GM19099 (cell line): ENCODE measurements around the gene INPP5B.
A peak's percentile ranks its signal among the peaks of the same experiment; 100 is the strongest.

ENCODE experiments used
- POLR2A ChIP-seq: IDR thresholded peaks from 3 replicates; pipeline ENCODE4 v1.6.1; 2011; ENCODE audit warnings: low read depth; ENCODE audit not compliant: insufficient read length; ENCODE audit errors: extremely low read depth

Gene INPP5B

DNA sequence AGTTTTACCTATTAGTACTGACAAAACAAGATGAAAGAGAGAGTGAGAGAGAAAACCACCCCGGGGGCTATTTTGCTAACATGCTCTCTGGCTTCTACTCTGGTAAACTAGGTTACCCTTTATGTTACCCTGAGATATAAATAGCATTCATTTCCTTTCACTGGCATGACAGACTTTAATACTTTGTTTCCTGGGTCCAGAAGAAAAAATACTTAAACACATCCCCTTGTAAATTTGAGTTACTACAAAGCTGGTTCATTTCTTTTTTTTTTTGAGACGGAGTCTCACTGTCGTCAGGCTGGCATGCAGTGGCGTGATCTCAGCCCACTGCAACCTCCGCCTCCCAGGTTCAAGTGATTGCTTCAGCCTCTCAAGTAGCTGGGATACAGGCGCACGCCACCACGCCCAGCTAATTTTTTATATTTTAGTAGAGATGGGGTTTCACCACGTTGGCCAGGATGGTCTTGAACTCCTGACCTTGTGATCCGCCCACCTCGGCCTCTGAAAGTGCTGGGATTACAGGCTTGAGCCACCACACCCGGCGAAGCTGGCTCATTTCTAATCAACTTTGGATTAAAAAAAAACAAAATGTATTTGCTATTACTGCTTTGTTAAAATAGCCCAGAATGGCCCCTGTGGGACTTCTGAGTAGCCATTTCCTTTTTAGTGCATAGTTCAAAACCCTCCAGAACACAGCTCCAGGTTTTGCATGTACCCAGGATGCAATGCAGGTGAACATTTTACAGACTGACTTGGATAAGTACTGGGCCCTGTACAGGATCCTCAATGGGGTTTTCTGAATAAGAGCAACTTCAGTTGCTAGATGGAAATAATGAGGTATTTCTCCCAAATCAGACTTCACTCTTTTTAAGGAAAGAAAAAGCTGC lies 20.6 kb downstream of the INPP5B start:
- no peak for TF ChIP-seq POLR2A

DNA sequence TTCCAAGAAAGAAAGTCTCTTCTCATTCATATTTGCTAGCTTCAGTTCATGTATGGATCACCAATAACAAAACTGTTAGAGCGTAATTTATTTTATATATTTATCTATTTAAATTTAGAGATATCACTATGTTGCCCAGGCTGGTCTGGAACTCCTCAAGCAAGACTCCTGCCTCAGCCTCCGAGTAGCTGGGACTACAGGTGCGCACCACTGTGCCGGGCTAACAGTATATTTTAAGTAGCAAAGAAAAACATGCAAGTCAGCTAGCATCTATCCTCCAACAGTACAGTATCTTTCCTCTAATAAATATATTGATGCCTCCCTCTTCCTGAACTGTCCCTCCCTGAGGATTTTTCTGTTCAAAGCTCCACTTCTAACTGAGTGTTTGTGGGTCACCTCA lies 21.5 kb downstream of the INPP5B start:
- TF ChIP-seq POLR2A, result no peak

DNA sequence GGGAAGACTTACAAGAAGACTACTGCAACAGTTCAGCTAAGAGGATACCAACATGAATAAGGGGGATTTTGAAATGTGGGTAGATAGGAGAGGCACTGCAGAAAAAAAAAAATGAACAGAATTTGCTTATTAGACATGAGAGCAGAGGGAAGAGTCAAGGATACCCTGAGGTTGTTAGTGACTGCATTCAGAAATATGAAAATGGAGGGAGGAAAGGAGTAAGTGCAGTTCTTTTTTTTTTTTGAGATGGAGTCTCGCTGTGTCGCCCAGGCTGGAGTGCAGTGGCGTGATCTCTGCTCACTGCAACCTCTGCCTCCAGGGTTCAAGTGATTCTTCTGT lies 23.3 kb downstream of the INPP5B start:
- no peak for TF ChIP-seq POLR2A

DNA sequence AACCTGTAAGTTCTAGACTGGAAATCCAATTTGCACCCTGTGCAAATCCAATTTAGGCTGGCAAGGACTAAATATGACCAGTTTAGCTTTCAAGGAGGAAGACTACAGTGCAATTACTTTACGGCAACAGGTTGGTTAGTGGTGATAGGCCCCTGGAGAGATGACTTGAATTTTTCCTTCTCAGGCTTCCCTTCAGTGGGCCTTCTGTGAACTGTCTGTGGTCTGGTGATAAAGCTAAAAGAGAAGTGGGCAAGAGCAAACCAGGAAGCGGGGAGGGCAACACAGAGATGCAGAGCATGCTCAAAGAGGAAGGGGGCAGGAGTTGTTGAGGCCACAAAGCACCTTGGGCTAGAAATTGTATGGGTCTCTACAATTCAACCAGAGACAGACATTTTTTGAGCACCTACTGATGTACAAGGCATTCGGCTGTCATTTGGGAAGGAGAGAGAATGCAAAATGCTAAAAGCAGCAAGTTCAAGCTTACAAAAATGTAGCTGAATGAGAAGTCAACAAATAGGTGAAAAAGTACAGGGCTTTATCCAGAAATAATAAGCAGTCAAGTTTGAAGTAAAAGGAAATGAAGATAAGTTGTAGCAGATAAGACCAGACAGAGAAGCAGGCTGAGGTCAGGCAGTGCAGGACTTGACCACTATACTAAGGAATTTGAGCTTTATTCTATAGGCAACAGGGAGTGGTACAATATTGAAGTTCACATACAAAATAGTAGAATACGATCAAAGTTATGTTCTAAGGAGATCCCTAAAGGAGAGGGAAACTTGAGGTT lies 23.9 kb downstream of the INPP5B start:
- TF ChIP-seq POLR2A, result peak; percentile 23

DNA sequence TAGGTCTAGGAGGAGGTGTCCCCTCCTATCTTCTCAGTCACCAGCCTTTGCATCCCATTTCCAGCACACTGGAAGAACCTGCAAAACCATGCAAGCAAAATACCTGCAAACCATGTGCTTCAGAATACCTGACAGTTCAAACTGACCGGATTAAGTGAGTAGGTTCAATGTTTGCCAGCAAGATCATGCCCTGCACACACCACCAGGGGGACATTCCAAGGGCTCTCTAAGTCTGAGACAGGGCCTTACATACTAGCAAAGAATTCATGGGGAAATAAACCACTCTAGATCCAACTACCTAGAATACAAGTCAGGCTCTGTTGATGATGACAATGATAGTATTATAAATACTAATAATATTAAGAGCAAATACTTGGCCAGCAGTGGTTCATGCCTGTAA lies 27.6 kb downstream of the INPP5B start:
- no peak for TF ChIP-seq POLR2A

DNA sequence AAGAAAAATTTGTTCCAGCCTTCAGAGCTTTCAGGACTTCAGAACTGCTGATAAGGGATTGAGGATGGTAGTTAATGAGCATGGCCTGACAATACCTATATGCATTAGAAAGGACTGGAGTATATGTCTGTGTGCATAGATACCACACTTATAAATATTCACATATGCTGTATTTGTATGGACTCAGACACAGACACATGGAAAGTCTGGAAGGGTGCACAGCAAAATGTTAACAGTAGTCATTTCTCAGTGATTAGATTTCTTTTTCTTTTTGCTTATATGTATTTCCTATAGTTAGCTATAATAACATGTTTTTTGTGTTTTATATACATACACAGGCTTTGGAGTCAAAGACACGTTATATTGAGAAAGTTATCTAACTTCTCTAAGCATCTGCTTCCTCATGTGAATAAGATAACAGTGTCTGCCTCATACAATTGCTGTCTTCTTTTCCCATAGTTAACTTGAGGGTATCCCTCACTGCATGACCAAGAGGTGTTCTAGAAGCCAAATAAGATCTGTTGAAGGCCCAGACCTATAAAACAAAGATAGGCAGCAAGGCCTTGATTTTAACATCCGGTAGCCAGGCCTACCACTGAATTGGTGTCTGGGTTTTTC lies 31.3 kb downstream of the INPP5B start:
- no peak for TF ChIP-seq POLR2A

DNA sequence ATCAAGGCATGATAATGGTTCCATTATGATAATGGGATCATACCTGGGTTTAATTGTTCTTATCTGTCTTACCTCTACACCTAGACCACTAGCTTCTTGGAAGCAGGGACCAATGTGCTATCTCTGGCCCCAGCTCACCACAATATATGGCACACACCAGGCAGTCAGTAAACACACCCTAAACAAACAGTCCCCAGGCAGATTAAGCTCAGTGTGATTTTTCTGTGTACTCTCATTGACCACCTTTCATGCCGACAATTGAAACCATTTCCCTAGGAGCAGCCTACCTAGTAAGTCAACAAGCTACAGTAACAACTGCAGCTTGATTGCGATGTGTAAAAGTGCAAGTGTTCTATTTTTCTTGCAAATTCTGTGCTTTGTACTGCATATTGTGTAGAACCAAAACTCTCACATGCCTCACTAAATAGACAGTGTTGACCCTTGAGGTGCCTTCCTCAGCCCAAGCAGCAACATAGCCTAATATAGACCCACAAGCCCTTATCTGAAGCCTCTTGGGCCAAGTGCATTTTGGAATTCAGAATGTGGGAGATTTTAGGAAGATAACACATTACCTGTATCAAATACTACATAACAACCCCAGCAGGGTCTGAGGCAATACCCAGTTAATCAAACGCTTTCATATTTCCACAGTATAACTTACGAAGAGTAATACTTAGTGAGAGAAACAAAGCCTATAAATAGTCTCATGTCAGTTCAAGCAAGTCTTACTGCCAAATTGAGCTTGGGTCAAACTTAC lies 32.0 kb downstream of the INPP5B start:
- TF ChIP-seq POLR2A, result no peak

DNA sequence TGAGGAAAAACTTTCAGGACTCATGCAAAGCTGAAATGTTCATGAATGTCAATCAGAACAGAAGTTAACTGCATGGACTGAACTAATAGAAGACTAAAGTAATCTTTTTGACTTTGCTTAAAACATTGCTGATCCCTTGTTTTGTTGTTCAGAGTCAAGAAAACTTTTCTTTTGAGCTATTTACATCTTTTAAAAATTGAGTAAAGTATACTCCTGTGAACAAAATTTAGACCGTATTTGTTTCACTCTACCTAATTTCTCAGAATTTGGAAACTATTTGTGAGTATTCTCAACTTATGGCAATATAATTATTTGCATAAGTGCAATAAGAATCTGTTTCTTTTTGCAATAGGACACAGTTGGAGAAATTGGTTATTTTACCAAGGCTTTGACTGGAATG lies 41.1 kb downstream of the INPP5B start:
- no peak for TF ChIP-seq POLR2A

DNA sequence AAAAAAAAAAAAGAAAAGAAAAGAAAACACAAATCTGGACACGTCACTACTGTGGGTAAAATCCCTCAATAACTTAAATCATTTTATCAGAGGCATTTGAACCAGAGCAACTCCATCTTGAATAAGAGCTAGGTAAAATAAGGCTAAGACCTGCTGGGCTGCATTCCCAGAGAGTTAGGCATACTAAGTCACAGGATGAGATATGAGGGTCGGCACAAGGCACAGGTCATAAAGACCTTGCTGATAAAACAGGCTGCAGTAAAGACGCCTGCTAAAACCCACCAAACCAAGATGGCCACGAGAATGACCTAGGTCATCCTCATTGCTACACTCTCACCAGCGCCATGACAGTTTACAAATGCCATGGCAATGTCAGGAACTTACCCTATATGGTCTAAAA lies 43.9 kb downstream of the INPP5B start:
- TF ChIP-seq POLR2A, result no peak

DNA sequence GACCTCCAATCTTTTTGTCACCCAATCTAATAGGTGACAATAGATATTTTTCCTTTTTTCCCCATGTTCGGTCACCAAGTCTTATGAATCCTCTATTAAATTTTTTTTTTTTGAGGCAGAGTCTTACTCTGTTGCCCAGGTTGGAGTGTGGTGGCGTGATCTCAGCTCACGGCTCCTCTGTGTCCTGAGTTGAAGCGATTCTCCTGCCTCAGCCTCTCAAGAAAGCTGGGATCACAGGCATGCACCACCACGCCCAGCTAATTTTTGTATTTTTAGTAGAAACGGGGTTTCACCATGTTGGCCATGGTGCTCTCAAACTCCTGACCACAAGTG lies 45.0 kb downstream of the INPP5B start:
- TF ChIP-seq POLR2A, result peak; percentile 6

DNA sequence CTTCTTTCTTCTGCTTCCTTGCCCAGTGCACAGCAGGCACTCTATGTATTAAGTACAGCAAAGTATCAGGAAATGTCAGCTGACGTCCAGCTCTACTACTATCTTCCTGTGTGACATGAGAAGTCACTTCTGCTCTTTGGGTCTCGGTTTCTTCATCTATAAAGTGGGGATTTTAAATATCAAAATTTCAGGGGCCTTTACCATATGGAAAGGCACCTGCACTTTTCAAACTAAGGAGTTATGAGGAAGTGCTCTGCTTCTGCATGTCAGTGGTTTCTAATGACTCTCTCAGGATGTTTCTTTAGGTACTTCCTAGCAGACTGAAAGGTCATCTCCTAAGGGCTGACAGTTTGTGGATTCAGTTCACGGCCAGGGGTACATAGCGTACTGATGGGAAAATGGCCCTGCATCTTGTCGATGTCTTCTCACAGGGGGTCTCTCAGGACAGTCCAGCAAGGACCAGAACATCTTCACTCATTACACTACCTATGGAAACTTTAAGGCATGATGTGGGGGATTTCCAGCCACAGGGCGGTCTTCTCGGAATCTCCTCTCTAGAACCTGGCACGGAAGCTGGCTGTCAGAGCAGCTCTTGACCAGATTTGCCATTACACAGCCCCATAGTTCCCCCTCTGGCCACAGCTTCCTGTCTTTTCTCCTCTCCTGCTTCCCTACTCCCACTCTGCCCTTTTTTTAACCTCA lies 45.5 kb downstream of the INPP5B start:
- TF ChIP-seq POLR2A, result peak; percentile 1

DNA sequence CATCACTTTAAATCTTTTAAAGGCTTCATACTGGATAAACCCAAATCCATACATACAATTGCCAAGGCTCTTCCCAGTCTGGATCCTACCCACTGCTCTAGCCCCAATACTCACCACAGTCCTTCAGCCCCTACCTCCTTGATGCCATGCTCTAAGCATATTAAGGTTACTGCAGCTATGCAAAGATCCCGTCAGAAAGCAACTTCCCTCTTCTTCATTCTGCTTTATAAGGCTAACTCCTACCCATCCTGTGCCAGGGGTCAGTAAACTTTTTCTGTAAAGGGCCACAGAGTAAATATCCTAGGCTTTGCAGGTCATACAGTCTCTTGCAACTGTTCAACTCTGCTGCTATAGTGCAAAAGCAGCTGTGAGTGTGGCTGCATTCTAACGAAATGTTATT lies 53.2 kb downstream of the INPP5B start:
- TF ChIP-seq POLR2A, result no peak

DNA sequence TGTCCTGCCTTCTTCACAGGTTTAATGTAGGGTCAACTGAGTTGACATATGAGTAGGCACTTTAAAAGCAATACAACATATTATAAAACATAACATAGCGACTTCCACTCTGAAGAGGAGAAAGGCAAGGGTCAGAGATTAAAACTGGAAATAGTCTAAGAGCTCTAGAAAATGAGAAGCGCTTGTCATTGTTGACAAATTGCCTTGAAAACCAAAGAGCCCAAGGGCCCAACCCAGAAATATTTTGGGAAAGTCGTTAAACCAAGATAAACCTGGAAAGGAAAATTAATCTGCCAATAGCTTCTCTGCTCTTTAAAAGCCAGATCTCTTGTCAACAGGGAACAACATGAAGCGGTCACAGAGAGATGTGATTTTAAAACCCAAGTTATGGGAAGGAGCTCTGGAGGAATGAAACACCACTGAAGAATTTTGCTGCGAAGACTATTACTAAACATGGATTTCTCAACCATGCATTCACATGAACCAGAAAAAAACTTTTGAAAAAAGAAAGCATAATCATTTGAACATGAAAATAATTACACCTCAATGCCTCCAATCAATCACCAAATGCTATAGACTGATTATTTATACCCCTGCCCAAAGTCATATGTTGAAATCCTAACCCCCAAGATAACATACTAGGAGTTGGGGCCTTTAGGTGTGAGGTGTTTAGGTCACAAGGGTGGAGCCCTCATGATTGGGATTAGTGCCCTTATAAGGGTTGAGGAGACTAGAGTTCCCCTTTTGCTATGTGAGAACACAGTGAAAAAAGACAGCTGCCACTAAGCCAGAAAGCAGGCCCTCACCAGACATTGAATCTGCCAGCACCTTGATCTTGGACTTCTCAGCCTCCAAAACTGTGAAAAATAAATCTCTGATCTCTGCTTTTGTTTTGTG lies 54.5 kb downstream of the INPP5B start:
- TF ChIP-seq POLR2A, result no peak
